K562 (cell line): Measurements from ENCODE around the gene FGFRL1. TPM values are rescaled to one million over a fixed set of nuclear protein-coding genes. Genes with fewer than 3 reads are reported as not detected.
A peak's percentile ranks its signal among the peaks of the same experiment; 100 is the strongest.

ENCODE experiments used
- ARID2 ChIP-seq: fragments of 450-650 bp; IDR thresholded peaks from 2 replicates; pipeline ENCODE4 v1.6.1; 2017; ENCODE audit warnings: antibody characterized with exemption, mild to moderate bottlenecking
- CEBPG ChIP-seq, 3 experiments: fragments of 200-800 bp in 1 of 3; sonication (Bioruptor generic) in 1 of 3; sonication (generic) in 1 of 3; formaldehyde crosslinking in 1 of 3; IDR thresholded peaks in 2 of 3; conservative IDR thresholded peaks in 1 of 3; 2 replicates each; pipeline versions ENCODE4 v1.6.1 to v1.8.0; 2016 to 2022; ENCODE audit warnings: missing compliant biosample characterization in 2 of 3, missing genetic modification characterization in 2 of 3, mild to moderate bottlenecking in 1 of 3, missing genetic modification reagents in 1 of 3
- DMBX1 ChIP-seq: fragments of 250-450 bp; sonication (Bioruptor Pico); IDR thresholded peaks from 2 replicates; pipeline ENCODE4 v1.8.0; 2022; ENCODE audit warnings: inconsistent platforms, mild to moderate bottlenecking, moderate library complexity, borderline replicate concordance
- GATAD2B ChIP-seq: fragments of 450-650 bp; IDR thresholded peaks from 2 replicates; pipeline ENCODE4 v1.6.1; 2017; ENCODE audit warnings: mild to moderate bottlenecking, borderline replicate concordance
- GTF2B ChIP-seq: IDR thresholded peaks from 2 replicates; pipeline ENCODE4 v1.6.1; 2011; ENCODE audit not compliant: insufficient read length; ENCODE audit errors: extremely low read depth
- HNRNPL ChIP-seq: fragments of 200-400 bp; formaldehyde crosslinking; IDR thresholded peaks from 2 replicates; pipeline ENCODE4 v1.6.1; 2017; ENCODE audit warnings: low read depth, mild to moderate bottlenecking, low read length
- IFI16 ChIP-seq: fragments of 250-450 bp; sonication (Bioruptor Pico); IDR thresholded peaks from 2 replicates; pipeline ENCODE4 v2.1.2; 2022; ENCODE audit warnings: mild to moderate bottlenecking, inconsistent platforms
- JUNB ChIP-seq: fragments of 450-650 bp; formaldehyde crosslinking; conservative IDR thresholded peaks from 2 replicates; pipeline ENCODE4 v1.4.0; 2020; ENCODE audit warnings: mild to moderate bottlenecking
- MIER1 ChIP-seq: fragments of 450-650 bp; IDR thresholded peaks from 2 replicates; pipeline ENCODE4 v1.6.1; 2016; ENCODE audit warnings: antibody characterized with exemption, mild to moderate bottlenecking, low read depth
- NCOA1 ChIP-seq: fragments of 450-650 bp; IDR thresholded peaks from 2 replicates; pipeline ENCODE4 v1.6.1; 2016; ENCODE audit warnings: low read depth
- NFIX ChIP-seq: fragments of 250-450 bp; sonication (Bioruptor Pico); IDR thresholded peaks from 2 replicates; pipeline ENCODE4 v1.4.0; 2020; ENCODE audit warnings: low read depth, mild to moderate bottlenecking, moderate library complexity
- POLR2AphosphoS5 ChIP-seq: IDR thresholded peaks from 2 replicates; pipeline ENCODE4 v1.6.1; 2011; ENCODE audit warnings: mild to moderate bottlenecking, low read depth, low read length, moderate library complexity; ENCODE audit not compliant: control insufficient read depth, insufficient read depth
- RBM22 ChIP-seq: fragments of 200-400 bp; formaldehyde crosslinking; IDR thresholded peaks from 2 replicates; pipeline ENCODE4 v1.6.1; 2018; ENCODE audit warnings: low read length, low read depth; ENCODE audit not compliant: poor library complexity, severe bottlenecking
- RBM39 ChIP-seq: fragments of 200-400 bp; formaldehyde crosslinking; optimal IDR thresholded peaks from 2 replicates; pipeline ENCODE3; 2018; ENCODE audit warnings: low read depth, low read length
- SAP30 ChIP-seq: fragments of 200-600 bp; sonication (generic); IDR thresholded peaks from 2 replicates; pipeline ENCODE4 v1.6.1; 2012; ENCODE audit warnings: borderline replicate concordance, low read depth, mild to moderate bottlenecking, moderate library complexity, low read length, control low read depth, inconsistent platforms; ENCODE audit not compliant: insufficient read depth, poor library complexity, severe bottlenecking
- SIX5 ChIP-seq, 2 experiments: IDR thresholded peaks; 2 replicates each; pipeline ENCODE4 v1.6.1; 2011; ENCODE audit warnings: low read length in 2 of 2, borderline replicate concordance in 1 of 2, low read depth in 1 of 2, mild to moderate bottlenecking in 1 of 2, moderate library complexity in 1 of 2; ENCODE audit not compliant: insufficient read depth in 1 of 2
- TCF15 ChIP-seq: fragments of 250-450 bp; sonication (Bioruptor Pico); IDR thresholded peaks from 2 replicates; pipeline ENCODE4 v1.8.0; 2022; ENCODE audit warnings: moderate library complexity, mild to moderate bottlenecking, inconsistent platforms
- YBX1 ChIP-seq: fragments of 450-650 bp; IDR thresholded peaks from 2 replicates; pipeline ENCODE4 v1.7.1; 2016; ENCODE audit warnings: mild to moderate bottlenecking
- ZBTB11 ChIP-seq, 3 experiments: fragments of 200-800 bp in 1 of 3; fragments of 250-450 bp in 1 of 3; fragments of 450-650 bp in 1 of 3; sonication (Bioruptor Pico) in 1 of 3; sonication (Bioruptor generic) in 1 of 3; formaldehyde crosslinking in 1 of 3; IDR thresholded peaks; 2 replicates each; pipeline versions ENCODE4 v1.6.1 to v1.8.0; 2016 to 2022; ENCODE audit warnings: mild to moderate bottlenecking in 2 of 3, missing genetic modification characterization in 2 of 3, missing compliant biosample characterization in 1 of 3, moderate library complexity in 1 of 3
- ZC3H11A ChIP-seq: IDR thresholded peaks from 2 replicates; pipeline ENCODE4 v1.6.1; 2012; ENCODE audit warnings: low read depth, low read length, improper control_type of control experiment
- ZNF184 ChIP-seq: sonication (generic); formaldehyde crosslinking; IDR thresholded peaks from 2 replicates; pipeline ENCODE4 v1.5.0; 2020; ENCODE audit warnings: missing genetic modification reagents
- polyA plus RNA-seq, 8 experiments: library from polyadenylated mRNA; depleted of rRNA in 4 of 8; stranded (reverse) in 5 of 8; unstranded in 3 of 8; fragments of >200 nt; fragmentation: Nextera tagmentation in 2 of 8; fragmentation: Illumina TruSeq in 1 of 8; extraction: Ambion mirVana in 2 of 8; extraction: Trizol in 1 of 8; gene quantifications; 2 replicates each; pipeline versions ENCODE4 v1.2.1 to v1.2.3, GENCODE V29; 2011 to 2014; ENCODE audit warnings: inconsistent platforms in 1 of 8, missing spikeins in 1 of 8
- total RNA-seq, 7 experiments: library from RNA; depleted of rRNA in 6 of 7; stranded (reverse); fragments of >200 nt in 6 of 7; fragmentation: Illumina TruSeq in 2 of 7; extraction: Trizol in 2 of 7; gene quantifications; 2 replicates each; pipeline versions ENCODE4 v1.2.1 to v1.2.3, GENCODE V29; 2011 to 2021; ENCODE audit warnings: low replicate concordance in 1 of 7

The FGFRL1 gene
- total and polyA plus RNA-seq, 9 of the 15 experiments (the other 6 are each of a cell fraction or from before 2014, with no cell fraction given), result 0.34 to 49.9 (median 14.6) TPM

- TF ChIP-seq RBM22, result peak; percentile 23
- peak; percentile 16; the same call in 1 of the 2 replicates for TF ChIP-seq POLR2AphosphoS5
- no peak for TF ChIP-seq GTF2B
- no peak for TF ChIP-seq TCF15 (CRISPR knock-in tag)
- no peak for TF ChIP-seq ARID2
- TF ChIP-seq MIER1, result no peak
- TF ChIP-seq CEBPG (CRISPR knock-in tag; IDR thresholded peaks at IDR 0.05), result no peak
- TF ChIP-seq CEBPG (tag; conservative IDR thresholded peaks at IDR 0.05 in 1 of 2, IDR thresholded peaks at IDR 0.05 in 1 of 2), result no peak
- 0 out of 2 replicates have a peak, but pooled peaks have one; percentile 47 for TF ChIP-seq HNRNPL
- TF ChIP-seq IFI16 (CRISPR knock-in tag), result no peak
- TF ChIP-seq ZNF184 (CRISPR knock-in tag), result no peak
- peak; percentile 52 for TF ChIP-seq SAP30
- no peak for TF ChIP-seq NFIX
- TF ChIP-seq DMBX1, result 0 out of 2 replicates have a peak, but pooled peaks have one; percentile 21
- TF ChIP-seq SIX5 (IDR thresholded peaks at IDR 0.05; ENCODE audit: borderline replicate concordance in 1 of 2, insufficient read depth in 1 of 2, low read depth in 1 of 2, low read length in 2 of 2), result no peak
- TF ChIP-seq YBX1, result no peak
- TF ChIP-seq ZBTB11 (CRISPR knock-in tag; IDR thresholded peaks at IDR 0.05), result peak in 1 of 3 experiments; percentile 90; a peak in 2 of 6 replicates
- TF ChIP-seq NCOA1, result no peak
- TF ChIP-seq GATAD2B, result peak; percentile 90
- TF ChIP-seq JUNB (CRISPR knock-in tag), result no peak
- no peak for TF ChIP-seq RBM39
- no peak for TF ChIP-seq ZC3H11A
These were observed 37.7 kb upstream of the FGFRL1 start, which contains the start of gene DGKQ (continued) for GRCh38 chr4:973431-974397.
